Mesenchymal stem cell (in vitro differentiated cells and primary cell): ENCODE results near the gene FAM89B.
A peak's percentile ranks its signal among the peaks of the same experiment; 100 is the strongest.

Experiments used
- DNase-seq: peaks from one replicate; pipeline ENCODE4 v3.0.0-alpha.2; 2013
- H2AFZ ChIP-seq: one replicate; pipeline ENCODE4 v1.6.1; 2013; ENCODE audit warnings: low read depth, mild to moderate bottlenecking, control low read depth, inconsistent platforms, low read length, moderate library complexity
- H2AK5ac ChIP-seq: 2 replicates; pipeline ENCODE4 v1.6.1; 2013; ENCODE audit warnings: low read length, moderate library complexity, mild to moderate bottlenecking, inconsistent platforms; ENCODE audit not compliant: severe bottlenecking
- H2BK120ac ChIP-seq: one replicate; pipeline ENCODE4 v1.6.1; 2013; ENCODE audit warnings: low read depth, mild to moderate bottlenecking, inconsistent platforms, low read length, moderate library complexity
- H2BK12ac ChIP-seq, 2 experiments: one replicate each; pipeline ENCODE4 v1.6.1; 2013; ENCODE audit warnings: inconsistent platforms in 2 of 2, low read length in 2 of 2, mild to moderate bottlenecking in 2 of 2, moderate library complexity in 2 of 2, control low read depth in 1 of 2
- H2BK15ac ChIP-seq: one replicate; pipeline ENCODE4 v1.6.1; 2013; ENCODE audit warnings: mild to moderate bottlenecking, low read depth, inconsistent platforms; ENCODE audit not compliant: poor library complexity, severe bottlenecking
- H2BK5ac ChIP-seq: 2 replicates; pipeline ENCODE4 v1.6.1; 2013; ENCODE audit warnings: low read depth, mild to moderate bottlenecking, low read length, control low read depth, inconsistent platforms; ENCODE audit not compliant: poor library complexity, severe bottlenecking
- H3K14ac ChIP-seq, 2 experiments: one replicate each; pipeline ENCODE4 v1.6.1; 2013; ENCODE audit warnings: inconsistent platforms in 2 of 2, low read length in 2 of 2, control low read depth in 1 of 2, mild to moderate bottlenecking in 1 of 2, moderate library complexity in 1 of 2
- H3K18ac ChIP-seq, 2 experiments: one replicate each; pipeline ENCODE4 v1.6.1; 2013; ENCODE audit warnings: inconsistent platforms in 2 of 2, low read length in 2 of 2, control low read depth in 1 of 2, low read depth in 1 of 2, mild to moderate bottlenecking in 1 of 2
- H3K23ac ChIP-seq, 2 experiments: one replicate each; pipeline ENCODE4 v1.6.1; 2013; ENCODE audit warnings: inconsistent platforms in 2 of 2, low read length in 2 of 2, mild to moderate bottlenecking in 2 of 2, moderate library complexity in 2 of 2, control low read depth in 1 of 2
- H3K27ac ChIP-seq: 2 replicates; pipeline ENCODE4 v1.5.1; 2013; ENCODE audit warnings: mild to moderate bottlenecking, moderate library complexity, low read length, control low read depth, inconsistent platforms; ENCODE audit not compliant: poor library complexity, severe bottlenecking
- H3K27me3 ChIP-seq, 2 experiments: 2 replicates each; pipeline versions ENCODE4 v1.6.1 to v1.7.0; 2013; ENCODE audit warnings: low read length in 2 of 2, mild to moderate bottlenecking in 2 of 2, moderate library complexity in 2 of 2, control low read depth in 1 of 2, inconsistent platforms in 1 of 2; ENCODE audit not compliant: control insufficient read depth in 1 of 2, insufficient read depth in 1 of 2
- H3K36me3 ChIP-seq, 2 experiments: 2 replicates each; pipeline versions ENCODE4 v1.6.1 to v1.7.0; 2013; ENCODE audit warnings: low read length in 2 of 2, control low read depth in 1 of 2, inconsistent platforms in 1 of 2, low read depth in 1 of 2, mild to moderate bottlenecking in 1 of 2; ENCODE audit not compliant: insufficient read depth in 2 of 2, control insufficient read depth in 1 of 2
- H3K4ac ChIP-seq, 2 experiments: one replicate each; pipeline ENCODE4 v1.6.1; 2013; ENCODE audit warnings: inconsistent platforms in 2 of 2, low read length in 2 of 2, mild to moderate bottlenecking in 2 of 2, moderate library complexity in 2 of 2, control low read depth in 1 of 2, low read depth in 1 of 2
- H3K4me1 ChIP-seq: 2 replicates; pipeline ENCODE4 v1.6.1; 2013; ENCODE audit warnings: low read depth, low read length, control low read depth; ENCODE audit not compliant: control insufficient read depth, insufficient read depth
- H3K4me2 ChIP-seq: 2 replicates; pipeline ENCODE4 v1.6.1; 2013; ENCODE audit warnings: low read length, mild to moderate bottlenecking, inconsistent platforms; ENCODE audit not compliant: poor library complexity, severe bottlenecking
- H3K4me3 ChIP-seq, 2 experiments: 2 replicates each; pipeline versions ENCODE4 v1.5.1 to v1.7.0; 2013; ENCODE audit warnings: low read length in 2 of 2, mild to moderate bottlenecking in 2 of 2, control low read depth in 1 of 2, low read depth in 1 of 2; ENCODE audit not compliant: insufficient read depth in 1 of 2
- H3K79me1 ChIP-seq: replicated peaks from 2 replicates; pipeline ENCODE4 v1.6.1; 2013; ENCODE audit warnings: mild to moderate bottlenecking, control low read depth, low read length, inconsistent platforms; ENCODE audit not compliant: poor library complexity, severe bottlenecking
- H3K9ac ChIP-seq: 2 replicates; pipeline ENCODE4 v1.7.0; 2013; ENCODE audit warnings: mild to moderate bottlenecking, low read length, moderate library complexity
- H3K9me3 ChIP-seq: 2 replicates; pipeline ENCODE4 v1.7.0; 2013; ENCODE audit warnings: mild to moderate bottlenecking, low read length; ENCODE audit not compliant: control insufficient read depth
- H4K8ac ChIP-seq: one replicate; pipeline ENCODE4 v1.6.1; 2013; ENCODE audit warnings: inconsistent platforms, mild to moderate bottlenecking, low read length, moderate library complexity
- H4K91ac ChIP-seq: one replicate; pipeline ENCODE4 v1.6.1; 2013; ENCODE audit warnings: mild to moderate bottlenecking, low read length, inconsistent platforms
- WGBS: methylation state at CpG from one replicate; pipeline ENCODE4 v1.1.7; 2013; ENCODE audit warnings: mixed read lengths; 5-methylcytosine and 5-hydroxymethylcytosine counted together

The FAM89B gene

GRCh38 chr11:65576867-65577755, 4.8 kb downstream of the FAM89B start:
- DNase-seq, result peak; percentile 78
- 53% methylated on average over 16 of the region's 18 CpGs for WGBS
- Histone ChIP-seq H3K27me3 (no peaks in the 10 kb centered on the region), H3K79me1 (peaks cover 21% of the 10 kb centered on the region), H2BK12ac (peak overlapping the region; percentile 51 to 70), H3K27ac (peak overlapping the region; percentile 62), H3K4me1 (peaks cover 41% of the 10 kb centered on the region), H3K4me3 (peak overlapping the region; percentile 12 to 89), H3K9me3 (no peaks in the 10 kb centered on the region), H2BK15ac (peak overlapping the region; percentile 38), H4K91ac (peak overlapping the region; percentile 85), H3K23ac (no peak overlapping the region), H3K9ac (peak overlapping the region; percentile 90), H3K14ac (peak overlapping the region in 1 of 2 experiments; percentile 8), H2AK5ac (peak overlapping the region; percentile 45), H3K4me2 (peak overlapping the region; percentile 62), H2BK120ac (peak overlapping the region; percentile 69), H3K4ac (peak overlapping the region; percentile 10 to 46), H3K36me3 (peaks cover 34 to 41% of the 10 kb centered on the region in 2 experiments), H3K18ac (peak overlapping the region; percentile 64 to 71), H4K8ac (peak overlapping the region; percentile 21), H2BK5ac (no peak overlapping the region), H2AFZ (no peak overlapping the region)

GRCh38 chr11:65577756-65578109, 5.4 kb downstream of the FAM89B start:
- Histone ChIP-seq H3K4me1 (peaks cover 41% of the 10 kb centered on the region), H2BK12ac (peak overlapping the region; percentile 38 to 70), H2BK15ac (peak overlapping the region; percentile 50), H3K79me1 (peaks cover 21% of the 10 kb centered on the region), H3K4me2 (peak overlapping the region; percentile 51), H3K27me3 (no peaks in the 10 kb centered on the region), H2BK5ac (no peak overlapping the region), H3K9ac (peak overlapping the region; percentile 90), H3K23ac (no peak overlapping the region), H3K18ac (peak overlapping the region; percentile 64 to 71), H3K4me3 (peak overlapping the region in 1 of 2 experiments; percentile 89), H3K36me3 (peaks cover 39 to 45% of the 10 kb centered on the region in 2 experiments), H4K8ac (peak overlapping the region; percentile 45), H2BK120ac (no peak overlapping the region), H4K91ac (peak overlapping the region; percentile 62), H2AK5ac (peak overlapping the region; percentile 45), H3K9me3 (no peaks in the 10 kb centered on the region), H3K4ac (peak overlapping the region; percentile 10 to 46), H3K14ac (no peak overlapping the region), H2AFZ (no peak overlapping the region), H3K27ac (peak overlapping the region; percentile 43)
- 72% methylated on average over 8 of the region's 8 CpGs for WGBS
- no peak for DNase-seq

GRCh38 chr11:65578134-65578533, 5.8 kb downstream of the FAM89B start:
- Histone ChIP-seq H3K79me1 (peaks cover 21% of the 10 kb centered on the region), H3K4me1 (peaks cover 39% of the 10 kb centered on the region), H2BK120ac (no peak overlapping the region), H3K4me2 (no peak overlapping the region), H3K27ac (no peak overlapping the region), H3K4ac (no peak overlapping the region), H2AFZ (no peak overlapping the region), H2BK5ac (no peak overlapping the region), H4K91ac (peak overlapping the region; percentile 62), H3K14ac (no peak overlapping the region), H3K9ac (peak overlapping the region; percentile 90), H3K36me3 (peaks cover 43 to 44% of the 10 kb centered on the region in 2 experiments), H3K18ac (peak overlapping the region in 1 of 2 experiments; percentile 71), H2BK12ac (peak overlapping the region in 1 of 2 experiments; percentile 70), H3K9me3 (no peaks in the 10 kb centered on the region), H4K8ac (peak overlapping the region; percentile 45), H2AK5ac (no peak overlapping the region), H3K27me3 (no peaks in the 10 kb centered on the region), H3K4me3 (peak overlapping the region in 1 of 2 experiments; percentile 89), H2BK15ac (no peak overlapping the region), H3K23ac (peak overlapping the region in 1 of 2 experiments; percentile 11)
- WGBS, result 92% methylated on average over 7 of the region's 7 CpGs
- no peak for DNase-seq

GRCh38 chr11:65578667-65579066, 6.3 kb downstream of the FAM89B start:
- no peak overlapping the region for H2AFZ ChIP-seq
- H2BK120ac ChIP-seq, result no peak overlapping the region
- H3K9me3 ChIP-seq, result no peaks in the 10 kb centered on the region
- no peak overlapping the region for H3K23ac ChIP-seq
- H3K4me2 ChIP-seq, result no peak overlapping the region
- no peak overlapping the region for H2AK5ac ChIP-seq
- H3K36me3 ChIP-seq, result peaks cover 41 to 46% of the 10 kb centered on the region in 2 experiments
- peaks cover 34% of the 10 kb centered on the region for H3K4me1 ChIP-seq
- H3K14ac ChIP-seq, result no peak overlapping the region
- H3K27me3 ChIP-seq, result no peaks in the 10 kb centered on the region
- no peak overlapping the region for H3K4me3 ChIP-seq
- no peak overlapping the region for H4K91ac ChIP-seq
- no peak overlapping the region for H3K9ac ChIP-seq
- DNase-seq, result no peak
- no peak overlapping the region for H4K8ac ChIP-seq
- no peak overlapping the region for H3K18ac ChIP-seq
- 90% methylated on average over 3 of the region's 3 CpGs for WGBS
- H3K4ac ChIP-seq, result no peak overlapping the region
- no peak overlapping the region for H2BK5ac ChIP-seq
- no peak overlapping the region for H3K27ac ChIP-seq
- H3K79me1 ChIP-seq, result peaks cover 22% of the 10 kb centered on the region
- H2BK15ac ChIP-seq, result no peak overlapping the region
- no peak overlapping the region for H2BK12ac ChIP-seq
